ENCODE data around the gene FBXO15.

Gene FBXO15

DNA sequence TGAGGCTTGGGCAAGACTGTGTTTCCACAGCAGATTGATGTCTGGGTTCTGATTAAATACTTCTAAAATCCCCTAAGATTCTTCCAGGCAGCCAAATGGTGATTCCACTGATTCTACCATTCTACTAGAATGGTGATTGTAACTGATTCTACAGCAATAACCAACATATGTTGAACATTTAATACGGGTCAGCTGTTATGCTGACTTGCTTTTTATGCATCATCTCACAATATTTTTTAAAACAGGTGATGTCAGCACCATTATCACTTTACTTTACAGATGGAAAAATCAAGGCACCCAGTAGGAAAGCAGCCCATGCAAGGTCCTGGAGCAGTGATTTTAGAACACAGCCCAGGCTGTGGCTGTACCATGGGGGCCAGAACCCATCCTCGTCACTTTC is 38.2 kb upstream of the FBXO15 start:
- TF ChIP-seq, protein P1, sequence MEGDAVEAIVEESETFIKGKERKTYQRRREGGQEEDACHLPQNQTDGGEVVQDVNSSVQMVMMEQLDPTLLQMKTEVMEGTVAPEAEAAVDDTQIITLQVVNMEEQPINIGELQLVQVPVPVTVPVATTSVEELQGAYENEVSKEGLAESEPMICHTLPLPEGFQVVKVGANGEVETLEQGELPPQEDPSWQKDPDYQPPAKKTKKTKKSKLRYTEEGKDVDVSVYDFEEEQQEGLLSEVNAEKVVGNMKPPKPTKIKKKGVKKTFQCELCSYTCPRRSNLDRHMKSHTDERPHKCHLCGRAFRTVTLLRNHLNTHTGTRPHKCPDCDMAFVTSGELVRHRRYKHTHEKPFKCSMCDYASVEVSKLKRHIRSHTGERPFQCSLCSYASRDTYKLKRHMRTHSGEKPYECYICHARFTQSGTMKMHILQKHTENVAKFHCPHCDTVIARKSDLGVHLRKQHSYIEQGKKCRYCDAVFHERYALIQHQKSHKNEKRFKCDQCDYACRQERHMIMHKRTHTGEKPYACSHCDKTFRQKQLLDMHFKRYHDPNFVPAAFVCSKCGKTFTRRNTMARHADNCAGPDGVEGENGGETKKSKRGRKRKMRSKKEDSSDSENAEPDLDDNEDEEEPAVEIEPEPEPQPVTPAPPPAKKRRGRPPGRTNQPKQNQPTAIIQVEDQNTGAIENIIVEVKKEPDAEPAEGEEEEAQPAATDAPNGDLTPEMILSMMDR (IDR thresholded peaks at IDR 0.05; ENCODE audit: low read depth, low read length): no peak
- H3K4me3 ChIP-seq (ENCODE audit: low read depth, low read length): no peak overlapping the region
- in situ Hi-C loops (cut with HindIII; ENCODE audit: low sequenced_read_pairs): no loop called here
- DNase-seq (ENCODE audit: low read depth, low spot score): no peak

DNA sequence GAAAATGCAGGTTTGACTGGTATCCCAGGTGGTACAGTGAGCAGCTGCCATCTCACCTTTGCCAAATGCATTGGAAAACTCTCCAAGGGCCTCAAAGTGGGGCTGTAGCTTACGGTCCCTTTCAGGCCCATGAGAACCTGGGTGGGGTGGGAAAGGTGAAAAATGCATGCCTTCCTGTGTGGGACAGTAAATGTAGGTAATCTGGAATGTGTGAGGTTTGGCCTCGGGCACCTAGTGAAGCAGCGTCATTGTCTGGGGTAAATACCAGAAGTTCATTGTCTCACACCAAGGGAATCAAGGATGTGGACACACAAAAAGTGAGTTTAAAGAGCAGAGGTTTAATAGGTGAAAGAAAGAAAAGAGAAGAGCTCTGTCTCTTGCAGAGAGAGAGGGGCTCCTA is 37.2 kb upstream of the FBXO15 start:
- H3K4me3 ChIP-seq (ENCODE audit: low read depth, low read length): no peak overlapping the region
- DNase-seq (ENCODE audit: low read depth, low spot score): no peak
- in situ Hi-C loops (cut with HindIII; ENCODE audit: low sequenced_read_pairs): no loop called here
- TF ChIP-seq, protein P1 (IDR thresholded peaks at IDR 0.05; ENCODE audit: low read depth, low read length): no peak

DNA sequence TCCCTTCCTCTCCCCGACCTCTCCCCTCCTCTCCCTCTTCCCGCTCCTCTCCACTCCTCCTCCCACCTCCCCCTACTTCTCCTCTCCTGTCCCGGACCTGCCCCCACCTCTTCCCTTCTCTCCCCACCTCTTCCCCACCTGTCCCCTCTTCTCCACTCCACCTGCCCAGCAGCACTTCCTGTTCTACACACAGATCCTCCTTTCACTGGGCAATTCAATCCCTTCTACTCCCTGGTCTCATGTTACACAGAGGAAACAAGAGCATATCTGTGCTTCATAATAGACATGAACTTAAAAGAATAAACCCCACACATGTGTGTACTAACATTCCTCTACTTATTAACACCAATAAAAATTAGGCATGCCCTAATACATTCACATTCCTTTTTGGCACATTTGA is 35.5 kb upstream of the FBXO15 start:
- in situ Hi-C loops (cut with HindIII; ENCODE audit: low sequenced_read_pairs): no loop called here

DNA sequence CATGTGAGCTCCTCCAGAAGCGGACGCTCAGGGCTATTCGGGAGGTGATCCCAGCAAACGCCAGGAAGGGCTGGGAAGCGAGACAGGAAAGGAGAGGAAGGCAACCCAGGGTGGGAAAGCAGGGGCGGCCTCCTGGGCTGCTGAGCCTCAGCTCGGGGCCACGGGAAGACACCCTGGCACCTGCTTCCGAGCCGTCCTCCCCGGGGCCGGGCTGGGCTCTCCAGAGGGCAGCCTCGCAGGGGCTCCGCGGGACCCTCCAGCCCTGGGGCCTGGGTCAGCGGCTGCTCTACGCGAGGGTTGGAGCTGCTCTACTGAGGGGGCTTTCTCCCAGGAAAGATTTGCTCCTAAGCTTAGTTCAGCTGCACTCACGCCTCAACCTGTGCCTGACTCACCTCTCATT is 34.7 kb upstream of the FBXO15 start:
- in situ Hi-C loops (cut with HindIII; ENCODE audit: low sequenced_read_pairs): no loop called here
- no peak for DNase-seq (ENCODE audit: low read depth, low spot score)
- TF ChIP-seq, protein P1 (IDR thresholded peaks at IDR 0.05; ENCODE audit: low read depth, low read length): no peak
- H3K4me3 ChIP-seq (ENCODE audit: low read depth, low read length): no peak overlapping the region

More for the DNA sequence above, 35.5 kb upstream of the FBXO15 start:
- DNase-seq (ENCODE audit: low read depth, low spot score): no peak
- TF ChIP-seq, protein P1 (IDR thresholded peaks at IDR 0.05; ENCODE audit: low read depth, low read length): no peak
- no peak overlapping the region for H3K4me3 ChIP-seq (ENCODE audit: low read depth, low read length)

DNA sequence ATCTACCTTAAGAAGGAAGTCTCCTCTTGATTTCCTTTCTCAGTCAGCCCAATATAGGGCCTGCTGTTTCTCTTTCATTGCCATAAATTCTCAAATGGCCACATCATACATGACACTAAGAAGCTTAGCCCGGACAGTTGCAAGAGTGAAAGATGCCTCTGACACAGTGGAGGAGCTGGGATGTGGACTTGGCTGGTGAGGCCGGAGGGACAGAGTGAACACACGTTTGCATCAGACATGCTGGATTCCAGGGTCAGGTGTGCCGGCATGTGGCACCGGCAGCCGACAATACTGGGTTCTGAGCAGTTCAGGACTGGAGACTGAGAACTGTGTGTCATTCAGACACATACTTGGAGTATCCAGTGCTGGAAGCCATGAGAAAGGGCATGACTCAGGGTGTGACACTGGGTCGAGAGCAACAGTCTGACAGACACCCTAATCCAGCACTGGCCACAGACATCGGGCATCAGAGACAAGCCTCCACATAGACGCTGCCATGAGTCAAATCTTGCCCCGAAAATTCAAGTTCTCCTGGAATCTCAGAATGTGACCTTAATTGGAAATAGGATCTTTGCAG is 32.1 kb upstream of the FBXO15 start:
- TF ChIP-seq, protein P1 (IDR thresholded peaks at IDR 0.05; ENCODE audit: low read depth, low read length): no peak
- in situ Hi-C loops (cut with HindIII; ENCODE audit: low sequenced_read_pairs): no loop called here
- no peak for DNase-seq (ENCODE audit: low read depth, low spot score)
- H3K4me3 ChIP-seq (ENCODE audit: low read depth, low read length): no peak overlapping the region

DNA sequence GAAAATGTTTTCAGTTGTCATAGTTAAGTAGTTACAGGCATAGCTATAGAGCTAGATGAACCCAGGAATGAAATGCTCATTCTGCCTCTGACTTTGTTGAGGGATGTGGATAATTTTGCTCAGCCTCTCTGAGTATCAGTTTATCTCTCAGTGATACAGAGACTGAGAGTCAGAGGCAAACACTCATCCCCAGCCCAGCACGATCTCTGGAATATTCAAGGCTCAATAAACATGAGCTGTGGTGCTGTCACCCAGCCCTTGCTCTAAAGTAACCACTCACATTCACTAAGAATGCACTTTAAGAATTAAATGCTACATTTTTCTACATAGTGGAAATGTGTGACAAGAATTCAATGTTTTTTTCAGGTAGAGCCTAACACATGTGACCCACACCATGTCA is 31.2 kb upstream of the FBXO15 start:
- DNase-seq (ENCODE audit: low read depth, low spot score): no peak
- H3K4me3 ChIP-seq (ENCODE audit: low read depth, low read length): no peak overlapping the region
- TF ChIP-seq, protein P1 (IDR thresholded peaks at IDR 0.05; ENCODE audit: low read depth, low read length): no peak
- in situ Hi-C loops (cut with HindIII; ENCODE audit: low sequenced_read_pairs): no loop called here

DNA sequence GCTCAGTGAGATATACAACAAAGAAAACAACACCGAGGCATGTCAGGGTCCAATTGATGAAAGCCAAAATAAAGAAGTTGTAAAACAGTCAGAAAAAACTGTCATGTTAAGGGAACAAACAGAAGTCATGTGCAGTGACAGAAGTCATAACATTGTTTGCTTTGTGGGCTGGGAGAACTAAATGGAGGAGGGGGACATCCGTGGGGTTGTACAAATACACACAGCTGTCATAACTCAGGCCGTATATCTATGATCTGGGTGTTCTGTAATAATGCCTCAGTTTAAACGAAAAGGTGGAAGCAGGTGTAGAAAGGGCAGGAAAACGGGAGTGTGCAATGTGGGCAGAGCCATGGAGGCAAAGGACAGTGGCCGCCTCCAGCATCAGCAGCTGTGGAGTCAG is 28.0 kb upstream of the FBXO15 start:
- in situ Hi-C loops (cut with HindIII; ENCODE audit: low sequenced_read_pairs): no loop called here
- DNase-seq (ENCODE audit: low read depth, low spot score): no peak
- H3K4me3 ChIP-seq (ENCODE audit: low read depth, low read length): no peak overlapping the region

More for the DNA sequence above, 28.0 kb upstream of the FBXO15 start:
- TF ChIP-seq, protein P1 (IDR thresholded peaks at IDR 0.05; ENCODE audit: low read depth, low read length): no peak
